Small intestine (tissue), 7 donors: Measurements from ENCODE around the gene ST6GALNAC2. TPM values are rescaled to one million over a fixed set of nuclear protein-coding genes. Genes with fewer than 3 reads are reported as not detected.
A peak's percentile ranks its signal among the peaks of the same experiment; 100 is the strongest.
"Not testable (repeated sequence)": the region's sequence is repeated elsewhere in the genome, so short reads cannot be mapped to it uniquely, and the experiment has no call there.

Source experiments
- DNase-seq, 2 donors: peaks; one replicate each; pipeline versions ENCODE4 v3.0.0 to v3.0.0-alpha.2; 2013
- FAIRE-seq: peaks from 2 replicates; lab custom pipeline; 2012; peaks lifted over from hg19 to GRCh38; lab: Jason Lieb, UNC
- H3K27ac ChIP-seq, 3 donors: one replicate each; pipeline ENCODE4 v1.5.1; 2013; ENCODE audit warnings: low read length in 2 of 3, mild to moderate bottlenecking in 2 of 3, control low read depth in 1 of 3, inconsistent platforms in 1 of 3, low read depth in 1 of 3, moderate library complexity in 1 of 3
- H3K27me3 ChIP-seq, 3 donors: one replicate each; pipeline ENCODE4 v1.6.1; 2013; ENCODE audit warnings: low read length in 3 of 3, inconsistent platforms in 1 of 3; ENCODE audit not compliant: control insufficient read depth in 3 of 3, insufficient read depth in 3 of 3
- H3K36me3 ChIP-seq, 3 donors: one replicate each; pipeline ENCODE4 v1.6.1; 2013; ENCODE audit warnings: low read length in 3 of 3, inconsistent platforms in 1 of 3, low read depth in 1 of 3, mild to moderate bottlenecking in 1 of 3, moderate library complexity in 1 of 3; ENCODE audit not compliant: control insufficient read depth in 3 of 3, insufficient read depth in 2 of 3
- H3K4me1 ChIP-seq, 3 donors: one replicate each; pipeline ENCODE4 v1.6.1; 2013; ENCODE audit warnings: low read length in 2 of 3, inconsistent platforms in 1 of 3, low read depth in 1 of 3, mild to moderate bottlenecking in 1 of 3, moderate library complexity in 1 of 3; ENCODE audit not compliant: control insufficient read depth in 3 of 3, insufficient read depth in 2 of 3
- H3K4me3 ChIP-seq, 3 donors: one replicate each; pipeline ENCODE4 v1.5.1; 2013; ENCODE audit warnings: low read length in 3 of 3, control low read depth in 1 of 3, inconsistent platforms in 1 of 3, low read depth in 1 of 3, mild to moderate bottlenecking in 1 of 3, moderate library complexity in 1 of 3
- H3K9me3 ChIP-seq, 2 donors: one replicate each; pipeline ENCODE4 v1.6.1; 2013; ENCODE audit warnings: low read depth in 1 of 2, low read length in 1 of 2; ENCODE audit not compliant: control insufficient read depth in 2 of 2, insufficient read depth in 1 of 2
- WGBS, 3 donors: extraction: QIAGEN DNeasy Blood & Tissue Kit; methylation state at CpG; one replicate each; pipeline ENCODE4 v1.1.7; 2013; 5-methylcytosine and 5-hydroxymethylcytosine counted together
- polyA plus RNA-seq, 4 donors: library from polyadenylated mRNA; stranded (reverse) in 3 of 4; unstranded in 1 of 4; fragments of 200-250 nt in 3 of 4; fragments of 120-200 nt in 1 of 4; gene quantifications; one replicate each; pipeline versions ENCODE4 v1.2.1 to v1.2.3, GENCODE V29; 2013
- donor health status: healthy with polysubstance abuse.
- donor health status: control.
- donor health status: control.
- donor health status: Bipolar disorder and iron deficiency.
- donor health status: healthy.

ST6GALNAC2 gene
- polyA plus RNA-seq, 4 donors, result 1.1 to 5.3 (median 2.7) TPM; not detected in 1

- Histone ChIP-seq H3K4me3 (no peak overlapping the region), H3K36me3 (peaks cover 0 to 7% (median 0%) of the 10 kb centered on the region in 3 donors), H3K27ac (no peak overlapping the region), H3K4me1 (no peaks in the 10 kb centered on the region), H3K27me3 (no peaks in the 10 kb centered on the region), H3K9me3 (peaks cover 0 to 10% of the 10 kb centered on the region in 2 donors)
- DNase-seq, result no peak
- 79 to 86% (median 84%) methylated on average over 4 of the region's 4 CpGs for WGBS, 3 donors
- no peak for FAIRE-seq
Measured at GRCh38 chr17:76611758-76612157, 26.1 kb upstream of the ST6GALNAC2 start.

- not testable (repeated sequence) for H3K27me3 ChIP-seq, H3K9me3 ChIP-seq, H3K4me1 ChIP-seq, FAIRE-seq, H3K27ac ChIP-seq, H3K4me3 ChIP-seq, H3K36me3 ChIP-seq
- peak in 1 of 2 donors; percentile 50 for DNase-seq
- 65 to 72% (median 70%) methylated on average over 10 to 13 of the region's 13 CpGs for WGBS, 3 donors
Measured at GRCh38 chr17:76611080-76611749, 25.6 kb upstream of the ST6GALNAC2 start.

GRCh38 chr17:76606685-76607084 is 21.0 kb upstream of the ST6GALNAC2 start:
- not testable (repeated sequence) for H3K27me3 ChIP-seq, H3K36me3 ChIP-seq, H3K9me3 ChIP-seq, H3K4me3 ChIP-seq, FAIRE-seq, DNase-seq, H3K27ac ChIP-seq, H3K4me1 ChIP-seq
- 74 to 87% (median 77%) methylated on average over 1 of the region's 1 CpG for WGBS, 3 donors

- FAIRE-seq (no peak), DNase-seq (no peak)
- Histone ChIP-seq H3K36me3 (no peaks in the 10 kb centered on the region), H3K27ac (no peak overlapping the region), H3K4me3 (no peak overlapping the region), H3K9me3 (no peaks in the 10 kb centered on the region), H3K27me3 (no peaks in the 10 kb centered on the region), H3K4me1 (peaks cover 0 to 3% (median 0%) of the 10 kb centered on the region in 3 donors)
- 79 to 85% (median 85%) methylated on average over 8 of the region's 8 CpGs for WGBS, 3 donors
Measured at GRCh38 chr17:76601065-76601464, 15.4 kb upstream of the ST6GALNAC2 start.

- H3K36me3 ChIP-seq, result no peaks in the 10 kb centered on the region
- no peak for DNase-seq
- H3K9me3 ChIP-seq, result no peaks in the 10 kb centered on the region
- H3K27me3 ChIP-seq, result no peaks in the 10 kb centered on the region
- peaks cover 0 to 3% (median 0%) of the 10 kb centered on the region in 3 donors for H3K4me1 ChIP-seq
- WGBS, 3 donors, result 75 to 89% (median 88%) methylated on average over 17 of the region's 17 CpGs
- H3K27ac ChIP-seq, result no peak overlapping the region
- no peak for FAIRE-seq
- no peak overlapping the region for H3K4me3 ChIP-seq
Measured at GRCh38 chr17:76599694-76600460, 14.2 kb upstream of the ST6GALNAC2 start.

- H3K4me3 ChIP-seq, result no peak overlapping the region
- peaks cover 0 to 3% (median 0%) of the 10 kb centered on the region in 3 donors for H3K4me1 ChIP-seq
- no peak overlapping the region for H3K27ac ChIP-seq
- DNase-seq (no peak), FAIRE-seq (no peak)
- H3K9me3 ChIP-seq, result no peaks in the 10 kb centered on the region
- 12 to 24% (median 19%) methylated on average over 2 of the region's 2 CpGs for WGBS, 3 donors
- no peaks in the 10 kb centered on the region for H3K27me3 ChIP-seq
- H3K36me3 ChIP-seq, result no peaks in the 10 kb centered on the region
Measured at GRCh38 chr17:76598004-76598439, 12.4 kb upstream of the ST6GALNAC2 start.

GRCh38 chr17:76597156-76598003 is 11.7 kb upstream of the ST6GALNAC2 start:
- no peak for FAIRE-seq
- Histone ChIP-seq H3K36me3 (no peaks in the 10 kb centered on the region), H3K27me3 (no peaks in the 10 kb centered on the region), H3K27ac (no peak overlapping the region), H3K4me3 (no peak overlapping the region), H3K4me1 (peaks cover 0 to 3% (median 0%) of the 10 kb centered on the region in 3 donors), H3K9me3 (no peaks in the 10 kb centered on the region)
- 48 to 66% (median 53%) methylated on average over 12 of the region's 12 CpGs for WGBS, 3 donors
- DNase-seq, result peak in 1 of 2 donors; percentile 32

GRCh38 chr17:76594690-76595089 is 9.0 kb upstream of the ST6GALNAC2 start:
- no peaks in the 10 kb centered on the region for H3K9me3 ChIP-seq
- no peak overlapping the region for H3K27ac ChIP-seq
- 74 to 79% (median 77%) methylated on average over 3 of the region's 3 CpGs for WGBS, 3 donors
- no peak for FAIRE-seq
- H3K27me3 ChIP-seq, result no peaks in the 10 kb centered on the region
- peaks cover 0 to 3% (median 0%) of the 10 kb centered on the region in 3 donors for H3K4me1 ChIP-seq
- H3K36me3 ChIP-seq, result no peaks in the 10 kb centered on the region
- DNase-seq, result no peak
- no peak overlapping the region for H3K4me3 ChIP-seq
